DMS 273 treated with DMSO at 0.1 percent for 48 hours (cell line): Measurements from ENCODE around the gene C16orf74.

Experiments used
- DNase-seq: peaks from one replicate; lab custom pipeline; 2025; lab: John Stamatoyannopoulos, UW

The C16orf74 gene

DNA sequence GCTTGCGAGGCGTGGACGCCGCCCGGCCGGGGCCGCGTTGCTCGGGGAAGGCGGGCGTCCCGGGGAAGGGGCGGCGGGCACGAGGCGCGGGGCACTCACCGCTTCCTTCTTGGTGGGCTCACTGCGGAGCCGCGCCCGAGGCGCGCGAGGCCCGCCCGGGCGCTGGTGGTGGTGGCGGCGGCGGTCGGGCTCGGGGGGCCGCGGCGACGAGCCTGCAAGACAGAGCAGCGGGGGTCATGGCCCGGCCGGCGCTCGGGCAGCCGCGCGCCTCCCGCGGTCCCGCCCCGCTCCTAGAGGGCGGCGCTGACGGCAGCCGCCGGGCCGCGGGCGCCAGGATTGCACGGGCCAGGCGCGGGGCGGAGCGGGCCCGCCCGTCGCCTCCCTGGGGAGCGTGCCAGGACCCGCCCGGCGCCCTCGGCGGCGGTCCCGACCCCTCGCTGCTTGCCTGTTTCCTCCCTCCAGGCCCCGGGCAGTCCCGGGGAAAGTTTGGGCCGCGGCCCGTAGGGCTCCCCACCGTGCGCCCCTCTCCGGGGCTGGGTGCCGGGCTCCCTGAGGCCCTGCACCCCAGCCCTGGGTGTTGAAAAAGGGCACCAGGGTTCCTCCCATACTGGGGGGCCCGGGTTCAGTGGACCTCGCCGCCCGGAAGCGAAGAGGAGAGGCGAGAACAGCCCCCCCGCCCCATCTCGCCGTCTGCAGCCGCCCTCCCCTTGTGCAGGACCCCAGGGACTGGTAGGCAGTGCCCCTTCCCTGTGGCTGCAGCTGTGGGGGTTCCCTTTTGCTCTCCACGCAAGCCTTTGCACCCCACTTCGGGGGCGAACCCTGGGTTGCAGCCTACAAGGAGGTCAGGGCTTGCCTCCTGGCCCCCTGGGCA lies at the start of gene C16orf74:
TSS of gene C16orf74 (minus strand) at position 270 of the 871 bp plus-strand sequence. CDS start 15,879 bp downstream, outside the sequence.
- DNase-seq, result no peak

DNA sequence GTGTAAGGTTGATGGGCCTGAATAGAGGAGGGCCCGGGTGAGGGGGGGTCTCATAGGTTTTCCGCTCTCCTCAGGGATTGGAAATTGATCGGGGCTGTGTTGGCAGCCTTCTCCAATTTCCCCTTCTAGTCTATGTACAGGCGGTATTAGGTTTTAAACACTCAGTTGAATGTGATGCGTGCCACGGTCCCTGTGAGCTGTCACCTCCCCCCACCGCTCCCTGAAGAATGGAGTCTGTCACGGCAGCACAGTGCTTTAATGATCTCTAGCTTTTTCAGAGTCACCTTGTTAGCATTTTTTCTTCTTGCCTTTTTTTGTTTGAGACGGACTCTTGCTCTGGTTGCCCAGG lies 49.4 kb upstream of the C16orf74 start:
- no peak for DNase-seq

DNA sequence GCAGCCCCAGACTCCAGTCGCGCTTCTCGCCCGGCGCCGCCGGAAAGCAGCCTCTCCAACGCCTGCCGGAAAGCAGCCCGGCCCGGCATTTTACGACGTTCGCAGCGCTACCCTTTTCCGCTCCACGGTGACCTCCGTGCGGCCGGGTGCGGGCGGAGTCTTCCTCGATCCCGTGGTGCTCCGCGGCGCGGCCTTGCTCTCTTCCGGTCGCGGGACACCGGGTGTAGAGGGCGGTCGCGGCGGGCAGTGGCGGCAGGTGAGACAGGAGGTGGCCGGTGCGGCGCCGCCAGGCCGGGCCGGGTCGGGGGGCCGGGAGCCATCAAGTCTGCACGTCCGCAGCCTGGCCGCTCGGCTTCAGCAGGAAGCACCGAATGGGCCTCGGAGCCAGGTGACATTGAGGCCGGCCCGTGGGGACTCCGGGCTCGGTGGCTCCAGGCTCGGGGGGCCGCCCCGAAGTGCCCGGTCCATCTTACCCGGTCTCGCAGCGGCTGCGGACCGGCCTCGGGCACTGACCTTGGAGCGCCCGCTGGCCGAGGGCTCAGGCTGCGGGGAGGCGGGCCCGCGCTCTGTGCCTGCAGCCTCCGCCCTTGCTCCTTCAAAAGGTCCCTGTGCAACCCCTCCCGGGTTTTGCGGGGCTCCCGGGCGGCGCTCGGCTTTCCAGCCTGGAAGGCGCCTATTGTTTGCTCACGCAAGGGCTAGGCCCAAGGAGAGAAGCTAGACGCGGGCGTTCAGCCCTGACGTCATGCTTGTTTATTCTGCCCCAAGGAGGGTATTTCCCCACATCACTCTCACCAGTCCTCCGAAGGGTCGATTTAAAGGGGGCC lies 48.8 kb upstream of the C16orf74 start, which contains the start of the genes COX4I1 and EMC8:
TSS of gene COX4I1 (plus strand) at position 199 of the 824 bp plus-strand sequence. CDS start 1,511 bp downstream, outside the sequence.
TSS of gene EMC8 (minus strand) at position 48 of the 824 bp plus-strand sequence. CDS start 249 bp downstream, outside the sequence.
- peak; percentile 74 for DNase-seq

DNA sequence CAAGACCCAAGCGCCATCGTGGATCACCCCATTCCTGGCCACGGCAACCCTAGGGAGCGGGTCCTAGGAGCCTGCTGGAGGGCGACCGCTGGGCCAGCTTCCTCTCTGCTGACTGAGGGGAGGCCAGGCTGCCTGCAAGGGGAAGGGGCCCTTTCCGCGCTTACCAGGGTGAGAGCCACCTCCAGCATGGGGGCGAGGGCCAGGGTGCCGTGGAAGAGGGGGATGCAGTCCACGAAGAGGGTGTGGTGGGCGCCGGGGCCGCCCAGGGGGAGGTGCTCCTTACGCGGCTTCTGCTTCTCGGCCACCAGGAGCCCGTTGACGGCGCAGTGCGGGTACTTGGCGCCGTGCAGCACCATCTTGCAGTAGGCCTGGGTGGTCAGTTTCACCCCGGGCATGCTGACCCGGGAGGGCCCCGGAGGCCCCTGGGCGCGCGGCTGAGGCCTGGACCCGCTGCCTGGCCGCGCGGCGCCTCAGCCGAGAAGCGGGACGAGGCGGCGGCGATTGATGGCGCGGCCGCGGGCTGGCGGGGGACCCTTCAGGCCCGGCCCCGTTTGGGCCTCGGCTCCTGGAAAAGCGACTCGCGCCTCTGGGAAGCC lies 48.1 kb upstream of the C16orf74 start:
- no peak for DNase-seq

DNA sequence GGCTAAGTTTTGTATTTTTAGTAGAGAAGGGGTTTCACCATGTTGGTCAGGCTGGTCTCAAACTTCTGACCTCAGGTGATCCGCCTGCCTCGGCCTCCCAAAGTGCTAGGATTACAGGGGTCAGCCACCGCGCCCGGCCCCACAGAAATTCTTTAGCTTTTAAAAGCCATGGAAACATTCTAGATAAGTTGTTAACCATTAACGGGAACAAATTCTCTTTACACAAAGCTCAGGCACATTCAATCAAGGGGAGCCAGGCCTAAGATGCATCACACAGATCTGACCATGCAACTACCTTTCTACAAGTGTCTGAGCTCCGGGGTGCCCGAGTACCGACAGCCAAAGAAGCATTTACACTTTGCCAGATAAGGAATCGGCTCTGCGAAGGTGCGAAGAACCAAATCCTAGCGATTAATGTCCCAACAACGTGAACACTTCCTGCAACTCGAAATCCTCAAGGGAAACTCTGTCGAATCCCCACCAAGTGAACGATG lies 47.4 kb upstream of the C16orf74 start:
- no peak for DNase-seq

DNA sequence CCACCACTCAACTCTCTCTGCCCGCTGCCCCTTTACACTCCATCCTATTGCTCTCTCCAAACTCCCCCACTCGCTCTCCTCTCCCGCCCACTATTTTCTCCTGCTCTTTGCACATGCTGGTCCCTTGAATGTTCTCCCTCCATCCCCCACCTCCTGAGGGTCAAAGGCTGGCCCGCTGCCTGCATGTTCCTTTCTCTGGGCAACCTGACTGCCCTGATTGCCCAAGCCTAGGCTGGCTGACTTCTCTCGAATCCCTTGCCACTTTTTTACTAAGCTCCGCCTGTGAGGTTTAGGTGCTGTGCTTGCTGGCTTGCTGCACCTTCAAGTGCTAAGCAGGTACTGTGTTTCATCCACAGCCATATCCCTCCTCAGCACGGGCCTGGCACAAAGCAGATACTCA lies 45.7 kb upstream of the C16orf74 start:
- DNase-seq, result no peak

DNA sequence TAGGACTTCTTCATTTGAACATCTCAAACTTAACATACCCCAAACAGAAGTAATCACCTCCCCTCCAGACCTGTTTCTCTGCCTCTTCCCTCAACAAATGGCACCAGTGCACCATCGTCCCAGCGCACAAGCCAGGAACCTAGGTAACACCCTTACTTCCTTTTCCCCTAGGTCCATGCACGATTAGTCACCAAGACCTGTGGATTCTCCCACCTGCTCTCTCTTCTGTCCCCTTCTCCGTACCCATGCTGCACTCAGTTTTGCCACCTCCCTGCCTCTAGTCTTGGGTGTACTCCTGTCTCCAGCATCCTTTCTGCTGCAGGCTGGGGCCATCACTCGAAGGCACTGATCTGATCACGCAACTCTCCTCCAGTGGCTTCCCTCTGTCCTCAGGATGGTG lies 45.3 kb upstream of the C16orf74 start:
- no peak for DNase-seq

DNA sequence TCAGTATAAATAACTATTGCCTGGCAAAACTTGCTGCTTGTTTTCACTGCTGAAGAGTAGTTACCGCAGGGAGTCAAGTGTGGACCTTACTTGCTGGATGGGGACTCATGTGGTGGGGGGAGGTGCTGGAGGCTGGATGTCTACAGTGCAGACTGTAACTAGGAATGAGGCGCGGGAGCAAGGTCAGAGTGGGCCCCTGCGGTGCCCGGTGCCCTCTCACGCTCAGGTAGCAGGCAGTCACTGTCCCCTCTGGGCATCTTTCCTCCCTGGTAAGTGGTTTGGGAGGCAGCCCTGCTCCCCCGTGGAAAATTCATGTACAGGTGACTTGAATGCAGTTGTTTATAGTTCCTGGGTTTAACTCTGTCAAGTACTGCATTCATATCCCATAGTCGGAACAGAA lies 43.8 kb upstream of the C16orf74 start:
- DNase-seq, result no peak

DNA sequence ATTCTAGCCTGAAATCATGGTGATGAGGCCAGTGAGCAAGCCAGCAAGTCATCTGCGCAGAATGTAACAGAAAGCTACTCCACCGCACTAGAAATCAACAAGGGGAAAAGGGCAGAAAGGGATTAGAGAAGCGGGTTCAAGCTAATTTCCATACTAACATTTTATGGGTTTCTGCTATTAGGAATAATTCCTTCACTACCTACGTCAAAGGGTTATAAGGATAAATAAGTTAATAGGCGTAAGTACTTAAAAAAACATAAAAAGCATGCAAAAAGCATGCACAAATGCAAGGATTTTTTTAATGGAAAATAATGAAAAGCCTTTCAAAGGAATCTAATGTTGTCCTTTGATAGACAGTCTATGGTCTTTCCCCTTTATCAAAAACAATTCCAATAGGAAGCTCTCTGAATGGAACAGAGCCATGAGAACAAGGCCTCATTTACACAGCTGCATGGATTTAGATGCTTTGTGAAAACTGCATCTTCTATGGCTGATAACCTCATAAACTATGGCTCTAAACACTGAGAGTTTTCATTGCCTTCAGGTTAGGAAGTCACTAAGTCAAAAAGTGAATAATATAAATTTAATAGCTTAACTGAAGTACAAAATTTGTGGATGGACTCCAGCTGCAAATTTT lies 42.9 kb upstream of the C16orf74 start:
- DNase-seq, result no peak

DNA sequence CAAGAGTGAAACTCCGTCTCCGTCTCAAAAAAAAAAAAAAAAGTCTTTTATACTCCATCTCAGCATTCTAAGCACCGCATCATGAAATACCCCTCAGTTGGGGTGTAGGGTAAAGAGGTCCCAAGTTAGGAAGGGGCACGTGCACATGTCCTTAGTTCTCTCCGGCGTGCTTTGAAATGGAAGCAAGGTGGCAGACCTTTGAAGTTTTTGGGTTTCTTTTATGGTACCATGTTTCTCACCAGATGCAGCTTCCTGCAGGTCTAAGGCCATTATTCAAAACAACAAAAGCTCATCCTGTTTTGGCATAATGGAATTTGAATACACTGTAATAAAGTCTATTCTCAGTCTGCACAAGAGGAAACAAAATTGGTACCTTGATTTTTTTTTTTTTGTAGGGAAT lies 38.9 kb upstream of the C16orf74 start:
- no peak for DNase-seq

DNA sequence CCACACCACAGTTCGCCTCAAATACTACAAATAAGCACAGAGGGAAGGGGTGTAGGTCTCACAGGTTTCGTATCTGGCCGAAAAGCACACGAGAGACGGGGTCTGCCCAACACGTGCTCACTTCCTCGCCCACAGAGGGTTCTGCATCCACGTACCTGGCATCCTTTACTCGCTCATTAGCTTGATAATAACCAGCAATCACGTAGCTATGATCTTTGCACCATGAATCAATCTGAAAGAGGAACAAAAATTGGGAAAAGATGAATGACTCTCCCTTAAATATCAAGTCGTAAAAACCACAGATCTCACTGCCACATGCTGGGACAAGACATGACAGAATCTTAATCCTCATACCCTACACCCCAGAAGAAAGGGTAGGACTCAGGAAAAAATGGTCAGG lies 37.9 kb upstream of the C16orf74 start:
- no peak for DNase-seq

DNA sequence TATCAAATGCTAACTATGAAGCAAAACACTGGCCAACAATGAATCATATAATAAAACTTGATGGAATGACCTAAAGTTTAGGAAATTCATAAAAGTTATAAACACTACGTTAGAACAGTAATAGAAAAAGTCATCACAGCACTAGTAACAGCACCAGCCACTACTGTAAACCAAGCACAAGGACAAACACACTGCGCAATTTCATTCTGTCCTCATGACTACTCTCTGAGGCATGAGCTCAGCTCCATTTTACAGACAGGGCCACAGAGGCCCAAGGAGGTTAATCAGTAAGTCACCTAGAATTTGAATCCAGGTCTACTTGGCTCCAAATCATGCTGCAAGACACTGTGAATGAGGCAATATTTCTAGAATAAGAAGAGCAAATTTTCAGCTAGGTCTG lies 35.0 kb upstream of the C16orf74 start:
- no peak for DNase-seq

DNA sequence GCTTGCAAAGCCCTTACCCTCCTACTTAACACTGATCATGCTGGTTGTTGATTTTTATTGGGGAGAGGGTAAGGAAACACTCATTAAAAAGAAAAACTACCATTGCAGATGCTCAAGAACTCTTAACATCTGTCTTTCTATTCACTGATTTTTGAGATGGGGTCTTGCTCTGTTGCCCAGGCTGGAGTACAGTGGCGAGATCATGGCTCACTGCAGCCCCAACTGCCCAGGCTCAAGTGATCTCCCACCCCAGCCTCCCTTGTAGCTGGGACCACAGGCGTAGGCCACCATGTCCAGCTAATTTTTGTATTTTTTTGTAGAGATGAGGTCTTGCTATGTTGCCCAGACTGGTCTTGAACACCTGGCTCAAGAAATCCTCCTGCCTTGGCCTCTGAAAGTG lies 33.9 kb upstream of the C16orf74 start:
- no peak for DNase-seq

DNA sequence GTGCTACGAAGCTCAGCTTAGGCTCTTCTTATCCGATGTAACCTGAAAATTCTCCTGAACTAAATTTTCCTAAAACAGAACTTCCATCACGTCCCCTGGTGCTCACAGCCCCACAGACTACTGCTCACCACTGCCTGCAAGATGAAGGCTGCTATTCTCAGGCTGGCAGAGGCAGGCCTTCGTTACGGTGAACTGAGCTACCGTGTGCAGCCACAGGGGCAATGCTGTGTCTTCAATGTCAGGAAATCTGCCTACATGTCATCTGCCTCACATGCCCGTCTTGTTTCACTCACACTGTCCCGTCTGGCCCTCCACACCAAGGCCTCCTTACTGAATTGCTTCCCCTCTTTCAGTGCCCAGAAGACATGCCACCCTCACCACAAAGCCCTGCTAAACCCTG lies 32.5 kb upstream of the C16orf74 start:
- no peak for DNase-seq

DNA sequence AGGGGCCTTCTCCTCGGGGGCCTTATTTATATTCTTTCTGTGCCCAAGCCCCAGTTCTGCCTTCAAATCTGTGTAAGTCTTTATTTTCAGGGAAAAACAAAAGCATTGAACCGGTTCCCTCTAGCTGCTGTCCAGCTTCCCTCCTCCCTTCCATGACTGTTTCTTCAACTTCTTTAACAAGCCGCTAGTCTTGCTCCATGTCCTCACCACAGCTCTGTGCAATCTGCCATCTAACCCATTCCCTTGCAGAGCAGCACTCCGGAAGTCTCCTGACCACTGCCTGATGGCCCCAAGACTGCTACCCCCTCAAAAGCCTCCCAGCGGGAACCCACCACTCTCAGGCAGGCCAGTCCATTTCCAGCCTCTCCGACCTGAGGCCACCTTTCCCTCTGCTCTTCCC lies 31.6 kb upstream of the C16orf74 start:
- DNase-seq, result no peak

DNA sequence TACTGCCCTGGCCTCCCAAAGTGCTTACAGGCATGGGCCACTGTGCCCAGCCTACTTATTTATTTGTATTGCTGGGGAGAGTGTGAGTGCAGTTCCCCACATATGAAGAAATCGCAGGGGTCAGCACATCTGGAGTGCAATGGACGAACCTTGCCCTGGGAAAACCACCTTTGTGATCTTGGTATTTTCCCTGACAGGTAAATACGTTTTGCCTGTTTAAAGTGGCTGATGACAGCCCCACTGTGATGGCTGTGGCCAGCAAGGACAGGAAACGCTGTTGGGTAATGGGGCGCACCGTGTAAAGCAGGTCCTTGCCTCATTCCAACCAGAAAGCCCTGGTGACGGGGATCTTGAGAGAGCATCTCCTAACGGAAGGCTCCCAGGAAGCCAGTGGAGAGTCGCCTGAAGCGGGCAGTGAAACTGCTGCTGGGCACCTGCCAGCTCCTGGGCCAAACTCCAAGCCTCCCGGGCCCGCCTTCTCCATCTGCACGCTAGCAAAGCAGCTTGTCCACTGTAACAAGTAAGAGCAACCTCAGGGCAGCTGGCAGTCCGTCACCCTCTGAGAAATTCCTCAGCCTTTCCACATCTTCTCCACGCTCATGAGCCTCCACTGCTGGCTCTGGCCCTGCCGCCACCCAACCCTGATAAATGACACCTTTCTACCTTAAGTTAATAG lies 30.9 kb upstream of the C16orf74 start:
- DNase-seq, result peak; percentile 79

DNA sequence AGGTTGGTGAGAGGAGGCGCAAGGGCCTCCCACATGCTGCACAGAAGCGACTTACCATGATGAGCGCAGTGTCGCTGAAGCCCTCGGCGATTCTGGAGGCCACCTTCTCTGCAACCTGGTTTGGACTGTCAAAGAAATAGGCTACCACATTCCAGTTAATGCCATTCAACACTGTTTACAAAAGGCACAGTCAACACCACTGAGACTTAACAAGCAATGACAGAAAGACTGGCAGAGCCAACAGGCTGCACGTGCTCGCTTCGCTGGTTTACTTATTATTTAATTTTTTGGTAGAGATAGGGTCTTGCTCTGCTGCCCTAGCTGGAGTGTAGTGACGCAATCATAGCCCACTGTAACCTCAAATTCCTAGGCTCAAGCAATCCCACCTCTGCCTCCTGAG lies 30.3 kb upstream of the C16orf74 start:
- no peak for DNase-seq

DNA sequence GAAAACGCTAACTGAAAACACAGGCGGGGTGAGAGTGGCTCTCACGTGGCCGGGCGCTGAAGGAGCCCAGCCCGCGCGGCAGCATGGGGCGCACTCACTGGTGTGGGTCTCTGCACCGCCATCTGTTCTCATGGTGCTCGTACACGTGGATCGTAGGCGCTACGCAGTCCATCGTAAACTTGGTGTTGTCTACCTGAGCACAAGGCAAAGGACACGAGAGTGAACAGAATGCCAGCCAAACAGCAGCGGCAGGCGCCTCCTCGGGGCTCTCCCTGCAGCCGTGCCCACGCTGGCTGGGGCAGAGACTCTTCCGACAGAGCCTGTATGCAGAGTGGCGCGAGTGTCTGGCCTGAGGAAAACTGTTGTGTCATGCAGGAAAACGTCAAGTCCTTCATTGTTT lies 29.4 kb upstream of the C16orf74 start:
- no peak for DNase-seq

DNA sequence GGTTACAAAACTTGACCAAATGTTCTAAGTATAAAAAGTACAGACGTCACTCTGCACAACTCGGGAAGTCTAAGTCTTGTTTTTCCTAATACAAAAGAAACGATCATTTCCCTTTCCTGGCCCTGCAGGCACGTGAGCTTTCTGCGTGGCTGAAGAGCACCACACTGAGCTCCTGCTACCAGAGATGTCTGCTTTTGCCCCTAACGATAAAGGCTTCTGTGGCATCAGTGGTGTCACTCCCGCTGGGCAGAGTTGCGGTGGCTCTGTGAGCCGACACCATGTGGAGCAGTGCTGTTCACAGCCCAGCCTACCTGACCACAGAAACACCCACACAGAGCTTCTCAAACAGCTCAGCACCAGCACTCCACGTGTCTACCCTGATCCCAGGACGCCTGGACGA lies 28.0 kb upstream of the C16orf74 start:
- no peak for DNase-seq

DNA sequence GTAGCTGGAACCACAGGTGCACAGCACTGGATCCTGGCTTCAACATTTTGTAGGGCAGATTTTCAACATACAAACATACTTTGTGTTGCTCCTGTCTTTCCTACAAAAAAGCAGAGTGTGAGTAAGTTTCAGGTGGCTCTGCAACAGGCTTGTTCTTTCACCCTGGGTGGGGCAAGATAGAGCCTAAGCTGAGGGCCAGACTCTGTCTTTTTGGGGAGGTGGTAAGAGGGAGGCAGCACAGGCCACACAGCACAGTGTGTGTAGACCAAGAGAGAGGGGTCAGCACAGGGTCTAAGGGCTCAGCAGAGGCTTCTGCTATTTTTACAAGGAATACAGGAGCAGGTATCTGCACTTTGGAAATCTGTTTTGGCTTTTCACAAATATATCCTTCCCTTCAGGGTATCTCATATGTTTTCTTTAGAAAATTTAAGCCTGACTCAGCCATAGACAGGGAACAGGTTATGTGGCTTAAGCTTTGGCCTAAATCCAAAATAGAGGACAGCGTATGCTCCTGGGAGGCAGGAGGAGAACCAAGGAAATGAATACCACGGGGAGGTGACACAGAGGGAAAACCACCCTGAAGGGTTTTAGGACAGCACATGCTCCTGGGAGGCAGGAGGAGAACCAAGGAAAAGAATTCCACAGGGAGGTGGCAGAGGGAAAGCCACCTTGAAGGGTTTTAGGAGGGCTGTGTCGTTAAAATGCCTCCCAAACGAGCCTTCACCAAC lies 26.9 kb upstream of the C16orf74 start:
- DNase-seq, result no peak

DNA sequence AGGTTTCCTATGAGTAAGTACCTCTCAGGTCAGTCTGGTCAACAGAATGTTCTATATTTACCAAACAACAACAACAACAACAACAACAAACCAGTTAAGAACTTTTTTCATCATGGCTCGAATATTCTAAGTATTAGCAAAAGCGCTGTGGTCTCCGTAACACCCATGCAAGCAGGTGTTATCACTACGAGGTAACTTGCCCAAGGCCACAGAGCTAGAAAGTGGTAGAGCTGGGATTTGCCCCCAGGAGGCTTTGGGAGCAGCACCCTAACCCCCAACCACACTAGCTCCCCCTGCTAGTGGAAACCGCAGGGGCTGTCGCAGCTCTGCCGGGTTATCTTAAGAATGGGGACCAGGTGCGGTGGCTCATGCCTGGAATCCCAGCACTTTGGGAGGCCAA lies 23.9 kb upstream of the C16orf74 start:
- no peak for DNase-seq
